22Rv1 (cell line): Measurements from ENCODE around the gene SPECC1L.
"Not testable (repeated sequence)": the region's sequence is repeated elsewhere in the genome, so short reads cannot be mapped to it uniquely, and the experiment has no call there.

Experiments used
- ZFX ChIP-seq: fragments of 450-650 bp; IDR thresholded peaks from 2 replicates; pipeline ENCODE4 v1.6.1; 2017; ENCODE audit warnings: antibody characterized with exemption, borderline replicate concordance
- TF ChIP-seq, protein P1 (sequence below): fragments of 450-650 bp; IDR thresholded peaks from 2 replicates; pipeline ENCODE4 v1.5.1; 2017; ENCODE audit warnings: mild to moderate bottlenecking

GRCh38 chr22:24243417-24243816 is 27.2 kb upstream of the SPECC1L start:
- TF ChIP-seq, protein P1, sequence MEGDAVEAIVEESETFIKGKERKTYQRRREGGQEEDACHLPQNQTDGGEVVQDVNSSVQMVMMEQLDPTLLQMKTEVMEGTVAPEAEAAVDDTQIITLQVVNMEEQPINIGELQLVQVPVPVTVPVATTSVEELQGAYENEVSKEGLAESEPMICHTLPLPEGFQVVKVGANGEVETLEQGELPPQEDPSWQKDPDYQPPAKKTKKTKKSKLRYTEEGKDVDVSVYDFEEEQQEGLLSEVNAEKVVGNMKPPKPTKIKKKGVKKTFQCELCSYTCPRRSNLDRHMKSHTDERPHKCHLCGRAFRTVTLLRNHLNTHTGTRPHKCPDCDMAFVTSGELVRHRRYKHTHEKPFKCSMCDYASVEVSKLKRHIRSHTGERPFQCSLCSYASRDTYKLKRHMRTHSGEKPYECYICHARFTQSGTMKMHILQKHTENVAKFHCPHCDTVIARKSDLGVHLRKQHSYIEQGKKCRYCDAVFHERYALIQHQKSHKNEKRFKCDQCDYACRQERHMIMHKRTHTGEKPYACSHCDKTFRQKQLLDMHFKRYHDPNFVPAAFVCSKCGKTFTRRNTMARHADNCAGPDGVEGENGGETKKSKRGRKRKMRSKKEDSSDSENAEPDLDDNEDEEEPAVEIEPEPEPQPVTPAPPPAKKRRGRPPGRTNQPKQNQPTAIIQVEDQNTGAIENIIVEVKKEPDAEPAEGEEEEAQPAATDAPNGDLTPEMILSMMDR = not testable (repeated sequence)
- TF ChIP-seq ZFX = not testable (repeated sequence)
